Endothelial cell (in vitro differentiated cells): Measurements from ENCODE around the gene OR2AK2. TPM values are rescaled to one million over a fixed set of nuclear protein-coding genes. Genes with fewer than 3 reads are reported as not detected.

ENCODE experiments used
- DNase-seq: peaks from one replicate; pipeline ENCODE4 v3.0.0; 2021; ENCODE audit warnings: low spot score
- H3K27ac Mint-ChIP-seq: one replicate; pipeline ENCODE4 v1.8.0; 2021; ENCODE audit warnings: mixed read lengths, inconsistent platforms; ENCODE audit not compliant: unreplicated experiment
- H3K27me3 Mint-ChIP-seq: one replicate; pipeline ENCODE4 v1.8.0; 2021; ENCODE audit warnings: mild to moderate bottlenecking, moderate library complexity, mixed read lengths, inconsistent platforms; ENCODE audit not compliant: unreplicated experiment
- H3K36me3 Mint-ChIP-seq: one replicate; pipeline ENCODE4 v1.8.0; 2021; ENCODE audit warnings: mild to moderate bottlenecking, low read depth, mixed read lengths, inconsistent platforms; ENCODE audit not compliant: unreplicated experiment
- H3K4me1 Mint-ChIP-seq: one replicate; pipeline ENCODE4 v1.8.0; 2021; ENCODE audit warnings: mild to moderate bottlenecking, mixed read lengths, inconsistent platforms; ENCODE audit not compliant: unreplicated experiment
- H3K4me3 Mint-ChIP-seq: one replicate; pipeline ENCODE4 v1.8.0; 2021; ENCODE audit warnings: mild to moderate bottlenecking, mixed read lengths, inconsistent platforms; ENCODE audit not compliant: unreplicated experiment
- H3K9me3 Mint-ChIP-seq: one replicate; pipeline ENCODE4 v1.8.0; 2021; ENCODE audit warnings: mixed read lengths, inconsistent platforms; ENCODE audit not compliant: unreplicated experiment
- total RNA-seq: library from RNA; stranded (reverse); fragmentation: NEBNext Ultra II Directional; extraction: Animal tissue kit (Norgen Biotek cat#: 25700); gene quantifications from one replicate; pipeline ENCODE4 v1.2.1, GENCODE V29; 2021; ENCODE audit not compliant: unreplicated experiment
- TF ChIP-seq, protein P1 (sequence below): fragments of 200-600 bp; sonication (generic); IDR thresholded peaks from one replicate; pipeline ENCODE4 v1.5.0; 2021; ENCODE audit warnings: antibody characterized with exemption; ENCODE audit not compliant: unreplicated experiment

The OR2AK2 gene
- total RNA-seq, 1 donor from 2014 or later: not detected

DNA sequence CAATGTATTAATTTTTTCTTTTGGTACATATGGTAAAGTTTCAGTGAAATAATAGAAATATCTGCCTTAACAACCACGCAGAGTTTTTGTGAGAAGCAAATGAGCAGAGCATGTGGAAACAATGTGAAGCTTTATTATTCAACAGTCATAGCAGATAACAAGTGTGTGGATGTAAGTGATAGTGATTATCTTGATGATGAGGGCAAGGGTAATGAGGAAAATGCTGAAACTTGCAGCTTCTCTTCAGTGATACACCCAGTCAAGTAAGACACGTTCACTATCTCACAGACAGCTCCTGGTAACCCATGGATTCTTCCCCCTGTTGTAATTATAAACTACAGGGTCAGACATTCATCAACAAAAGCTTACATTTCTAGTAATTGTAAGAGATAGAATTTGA is 33.8 kb downstream of the OR2AK2 start:
- Mint-ChIP-seq H3K27ac (no peak overlapping the region), H3K36me3 (no peaks in the 10 kb centered on the region), H3K4me1 (no peaks in the 10 kb centered on the region), H3K4me3 (no peak overlapping the region), H3K27me3 (no peaks in the 10 kb centered on the region), H3K9me3 (peaks cover 21% of the 10 kb centered on the region)
- TF ChIP-seq, protein P1, sequence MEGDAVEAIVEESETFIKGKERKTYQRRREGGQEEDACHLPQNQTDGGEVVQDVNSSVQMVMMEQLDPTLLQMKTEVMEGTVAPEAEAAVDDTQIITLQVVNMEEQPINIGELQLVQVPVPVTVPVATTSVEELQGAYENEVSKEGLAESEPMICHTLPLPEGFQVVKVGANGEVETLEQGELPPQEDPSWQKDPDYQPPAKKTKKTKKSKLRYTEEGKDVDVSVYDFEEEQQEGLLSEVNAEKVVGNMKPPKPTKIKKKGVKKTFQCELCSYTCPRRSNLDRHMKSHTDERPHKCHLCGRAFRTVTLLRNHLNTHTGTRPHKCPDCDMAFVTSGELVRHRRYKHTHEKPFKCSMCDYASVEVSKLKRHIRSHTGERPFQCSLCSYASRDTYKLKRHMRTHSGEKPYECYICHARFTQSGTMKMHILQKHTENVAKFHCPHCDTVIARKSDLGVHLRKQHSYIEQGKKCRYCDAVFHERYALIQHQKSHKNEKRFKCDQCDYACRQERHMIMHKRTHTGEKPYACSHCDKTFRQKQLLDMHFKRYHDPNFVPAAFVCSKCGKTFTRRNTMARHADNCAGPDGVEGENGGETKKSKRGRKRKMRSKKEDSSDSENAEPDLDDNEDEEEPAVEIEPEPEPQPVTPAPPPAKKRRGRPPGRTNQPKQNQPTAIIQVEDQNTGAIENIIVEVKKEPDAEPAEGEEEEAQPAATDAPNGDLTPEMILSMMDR: no peak
- DNase-seq: no peak

- TF ChIP-seq, protein P1: no peak
- H3K27me3 Mint-ChIP-seq: no peaks in the 10 kb centered on the region
- H3K4me3 Mint-ChIP-seq: no peak overlapping the region
- H3K4me1 Mint-ChIP-seq: no peaks in the 10 kb centered on the region
- no peak for DNase-seq
- H3K9me3 Mint-ChIP-seq: peaks cover 23% of the 10 kb centered on the region
- no peaks in the 10 kb centered on the region for H3K36me3 Mint-ChIP-seq
- no peak overlapping the region for H3K27ac Mint-ChIP-seq
These were observed 35.1 kb downstream of the OR2AK2 start for GRCh38 chr1:248000169-248000568.

- Mint-ChIP-seq H3K27me3 (peaks cover 4% of the 10 kb centered on the region), H3K9me3 (peaks cover 39% of the 10 kb centered on the region), H3K27ac (no peak overlapping the region), H3K4me3 (no peak overlapping the region), H3K36me3 (peaks cover 9% of the 10 kb centered on the region), H3K4me1 (no peaks in the 10 kb centered on the region)
- TF ChIP-seq, protein P1: no peak
- no peak for DNase-seq
These were observed 42.7 kb downstream of the OR2AK2 start for GRCh38 chr1:248007778-248008177.

DNA sequence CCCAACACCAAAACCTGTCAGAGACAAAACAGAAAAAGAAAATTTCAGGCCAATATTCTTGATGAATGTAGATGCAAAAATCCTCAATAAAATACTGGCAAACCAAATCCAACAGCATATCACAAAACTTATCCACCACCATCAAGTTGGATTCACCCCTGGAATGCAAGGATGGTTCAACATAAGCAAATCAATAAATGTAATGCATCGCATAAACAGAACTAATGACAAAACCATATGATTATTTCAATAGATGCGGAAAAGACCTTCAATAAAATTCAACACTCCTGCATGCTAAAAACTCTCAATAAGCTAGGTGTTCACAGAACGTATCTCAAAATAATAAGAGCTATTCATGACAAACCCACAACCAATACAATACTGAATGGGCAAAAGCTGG is 44.6 kb downstream of the OR2AK2 start:
- Mint-ChIP-seq H3K27ac (no peak overlapping the region), H3K4me1 (no peaks in the 10 kb centered on the region), H3K9me3 (peaks cover 30% of the 10 kb centered on the region), H3K4me3 (no peak overlapping the region), H3K36me3 (peaks cover 9% of the 10 kb centered on the region), H3K27me3 (peaks cover 4% of the 10 kb centered on the region)
- TF ChIP-seq, protein P1: no peak
- no peak for DNase-seq

DNA sequence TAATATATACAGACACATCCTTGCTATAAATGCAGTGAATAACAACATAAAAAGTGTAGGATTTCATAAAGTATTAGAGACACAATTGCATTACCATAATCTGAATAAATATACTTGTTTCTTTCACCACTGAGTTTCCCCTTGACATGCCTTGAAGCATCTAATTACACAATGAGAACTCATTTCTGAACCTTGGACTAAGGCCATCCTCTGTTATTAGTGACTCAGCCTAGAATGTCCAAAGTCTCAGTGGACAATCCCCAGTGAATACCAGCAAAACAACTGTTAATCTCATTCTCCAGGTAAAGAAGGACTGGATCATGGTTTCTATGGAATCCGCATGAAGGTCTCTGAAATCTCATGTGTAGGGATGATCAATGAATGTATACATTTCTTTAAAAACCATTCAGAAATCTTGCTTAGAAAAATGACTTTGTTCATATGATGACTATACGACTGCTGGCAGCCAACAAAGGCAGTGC is 48.2 kb downstream of the OR2AK2 start, which contains the start of gene OR2L5:
OR2L5 (plus strand) TSS at position 432 of the 482 bp plus-strand sequence. CDS start 8,288 bp downstream, outside the sequence.
- H3K4me3 Mint-ChIP-seq: no peak within 1 kb of the TSS
- H3K9me3 Mint-ChIP-seq: peaks cover 30% of the 10 kb centered on the region
- TF ChIP-seq, protein P1: no peak
- DNase-seq: no peak
- no peaks in the 10 kb centered on the region for H3K4me1 Mint-ChIP-seq
- peaks cover 4% of the 10 kb centered on the region for H3K27me3 Mint-ChIP-seq
- no peak within 1 kb of the TSS for H3K27ac Mint-ChIP-seq
- peaks cover 9% of the 10 kb centered on the region for H3K36me3 Mint-ChIP-seq
